ENCODE results near the gene FAM117A.

The FAM117A gene

GRCh38 chr17:49723423-49723822 is 40.5 kb downstream of the FAM117A start:
- TF ChIP-seq CTCF (conservative IDR thresholded peaks at IDR 0.05; ENCODE audit: low read depth): no peak
- CTCF ChIA-PET: interaction anchor here (0.6 kb wide), 1 partner anchor 31 kb away, joined by 3 read pairs; no protein-coding TSS in a partner anchor
- no peak for DNase-seq (ENCODE audit: low spot score)
- H3K27ac ChIP-seq: no peak overlapping the region
- POLR2A ChIA-PET (ENCODE audit: low non-redundant PET): no interaction called here

- TF ChIP-seq CTCF (conservative IDR thresholded peaks at IDR 0.05; ENCODE audit: low read depth): no peak
- CTCF ChIA-PET: interaction anchor here (0.6 kb wide), 2 partner anchors 28 to 276 kb away, joined by 3 to 4 read pairs; no protein-coding TSS in a partner anchor
- DNase-seq (ENCODE audit: low spot score): no peak
- POLR2A ChIA-PET (ENCODE audit: low non-redundant PET): no interaction called here
- H3K27ac ChIP-seq: no peak overlapping the region
These were observed 41.9 kb downstream of the FAM117A start for GRCh38 chr17:49722066-49722465.

GRCh38 chr17:49717371-49717861 is 46.5 kb downstream of the FAM117A start:
- no peak for TF ChIP-seq CTCF (conservative IDR thresholded peaks at IDR 0.05; ENCODE audit: low read depth)
- H3K27ac ChIP-seq: no peak overlapping the region
- CTCF ChIA-PET: no interaction called here
- POLR2A ChIA-PET (ENCODE audit: low non-redundant PET): no interaction called here
- no peak for DNase-seq (ENCODE audit: low spot score)

GRCh38 chr17:49716668-49717364 is 47.1 kb downstream of the FAM117A start:
- ChIA-PET CTCF (no interaction called here), POLR2A (ENCODE audit: low non-redundant PET) (no interaction called here)
- H3K27ac ChIP-seq: no peak overlapping the region
- DNase-seq (ENCODE audit: low spot score): no peak
- no peak for TF ChIP-seq CTCF (conservative IDR thresholded peaks at IDR 0.05; ENCODE audit: low read depth)

GRCh38 chr17:49715717-49716279 is 48.1 kb downstream of the FAM117A start:
- no peak overlapping the region for H3K27ac ChIP-seq
- no peak for TF ChIP-seq CTCF (conservative IDR thresholded peaks at IDR 0.05; ENCODE audit: low read depth)
- DNase-seq (ENCODE audit: low spot score): no peak
- CTCF ChIA-PET: interaction anchor here (0.8 to 1.1 kb wide), 2 partner anchors 12 to 22 kb away, joined by 3 read pairs; no protein-coding TSS in a partner anchor
- POLR2A ChIA-PET (ENCODE audit: low non-redundant PET): no interaction called here

GRCh38 chr17:49715216-49715615 is 48.7 kb downstream of the FAM117A start:
- CTCF ChIA-PET: interaction anchor here (0.7 to 1.1 kb wide), 2 partner anchors 21 to 26 kb away, joined by 3 to 5 read pairs; no protein-coding TSS in a partner anchor
- POLR2A ChIA-PET (ENCODE audit: low non-redundant PET): no interaction called here
- H3K27ac ChIP-seq: no peak overlapping the region
- TF ChIP-seq CTCF (conservative IDR thresholded peaks at IDR 0.05; ENCODE audit: low read depth): no peak
- no peak for DNase-seq (ENCODE audit: low spot score)

Data from RWPE1 (cell line).